Stomach (tissue), 9 donors: ENCODE results near the gene ZNF547. TPM values are rescaled to one million over a fixed set of nuclear protein-coding genes. Genes with fewer than 3 reads are reported as not detected.
"Not testable (repeated sequence)": the region's sequence is repeated elsewhere in the genome, so short reads cannot be mapped to it uniquely, and the experiment has no call there.

ENCODE experiments used
- DNase-seq, 2 donors: peaks; one replicate each; pipeline versions ENCODE4 v3.0.0 to v3.0.0-alpha.2; 2013 to 2019
- H3K27ac ChIP-seq, 5 donors: fragments of 200-600 bp in 4 of 5; sonication (generic) in 4 of 5; one replicate each; pipeline ENCODE4 v1.5.1; 2013 to 2019; ENCODE audit warnings: mild to moderate bottlenecking in 1 of 5, moderate library complexity in 1 of 5
- H3K27me3 ChIP-seq, 3 donors: fragments of 200-600 bp; sonication (generic); one replicate each; pipeline ENCODE4 v1.5.1; 2017 to 2019; ENCODE audit warnings: mixed run types in 1 of 3
- H3K36me3 ChIP-seq, 4 donors: fragments of 200-600 bp; sonication (generic); 1 replicate in 3 of 4; 2 replicates in 1 of 4; pipeline ENCODE4 v1.5.1; 2016 to 2019
- H3K4me1 ChIP-seq, 4 donors: fragments of 200-600 bp; sonication (generic); one replicate each; pipeline ENCODE4 v1.5.1; 2016 to 2019
- H3K4me3 ChIP-seq, 4 donors: fragments of 200-600 bp; sonication (generic) in 3 of 4; one replicate each; pipeline ENCODE4 v1.5.1; 2016 to 2019; ENCODE audit warnings: mild to moderate bottlenecking in 1 of 4
- H3K9me3 ChIP-seq, 4 donors: fragments of 200-600 bp; sonication (generic); one replicate each; pipeline ENCODE4 v1.5.1; 2016 to 2019
- EP300 ChIP-seq: sonication (generic); formaldehyde crosslinking; IDR thresholded peaks from one replicate; pipeline ENCODE4 v1.6.1; 2017; ENCODE audit warnings: antibody characterized with exemption
- POLR2A ChIP-seq, 4 donors: fragments of 450-650 bp; IDR thresholded peaks; one replicate each; pipeline ENCODE4 v1.6.1; 2016; ENCODE audit warnings: antibody characterized with exemption in 4 of 4, control low read depth in 2 of 4, mild to moderate bottlenecking in 1 of 4, moderate library complexity in 1 of 4
- POLR2AphosphoS5 ChIP-seq, 3 donors: sonication (generic); formaldehyde crosslinking; IDR thresholded peaks; one replicate each; pipeline ENCODE4 v1.6.1; 2016; ENCODE audit warnings: antibody characterized with exemption in 3 of 3
- WGBS, 5 donors: extraction: QIAGEN DNeasy Blood & Tissue Kit in 3 of 5; methylation state at CpG; one replicate each; pipeline versions ENCODE4 v1.1.5 to v1.1.7; 2013 to 2018; 5-methylcytosine and 5-hydroxymethylcytosine counted together
- intact Hi-C: fragments of 100-400 bp; cut with DNase I; formaldehyde crosslinking; loops from one replicate; pipeline ENCODE4 v1.15.1; 2023; ENCODE audit warnings: low total_unique reads
- polyA plus RNA-seq, 3 donors: library from polyadenylated mRNA; stranded (reverse); fragments of 200-250 nt; gene quantifications; one replicate each; pipeline ENCODE4 v1.2.3, GENCODE V29; 2013
- total RNA-seq, 5 donors: library from RNA; depleted of rRNA; stranded (reverse); fragments of >200 nt; gene quantifications; one replicate each; pipeline versions ENCODE4 v1.1.0 to v1.2.3, GENCODE V29; 2014 to 2016
- TF ChIP-seq, protein P1 (sequence below), 7 experiments: fragments of 450-650 bp in 4 of 7; fragments of 200-600 bp in 3 of 7; sonication (generic) in 3 of 7; IDR thresholded peaks; one replicate each; pipeline ENCODE4 v1.5.1; 2016 to 2019; ENCODE audit warnings: antibody characterized with exemption in 7 of 7, control low read depth in 2 of 7, mild to moderate bottlenecking in 1 of 7
- donor health status: healthy with polysubstance abuse.
- donor health status: Bipolar disorder and iron deficiency.
- donor health status: healthy.

The ZNF547 gene
- total and polyA plus RNA-seq, 8 donors = under 0.01 to 3.0 (median 1.7) TPM; not detected in 2

DNA sequence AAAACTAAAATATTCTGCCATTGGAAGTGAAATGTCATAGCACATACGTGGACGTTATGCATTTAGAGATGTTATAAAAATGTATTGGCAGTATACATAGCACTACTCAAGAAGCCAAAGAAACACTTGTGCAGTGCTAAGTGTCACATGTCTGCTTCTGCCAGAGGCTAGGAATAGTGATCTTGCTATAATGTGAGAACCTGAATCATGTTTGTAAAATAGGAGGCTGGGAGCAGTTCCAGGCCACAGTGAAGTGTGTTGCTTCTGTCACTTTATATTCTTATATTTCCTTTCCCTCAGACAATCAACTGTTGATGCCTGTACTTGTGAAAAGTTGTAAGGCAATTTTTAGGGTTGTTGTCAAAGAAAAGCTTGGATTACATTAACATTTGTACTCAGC lies 3.4 kb downstream of the ZNF547 start:
- TF ChIP-seq, protein P1, sequence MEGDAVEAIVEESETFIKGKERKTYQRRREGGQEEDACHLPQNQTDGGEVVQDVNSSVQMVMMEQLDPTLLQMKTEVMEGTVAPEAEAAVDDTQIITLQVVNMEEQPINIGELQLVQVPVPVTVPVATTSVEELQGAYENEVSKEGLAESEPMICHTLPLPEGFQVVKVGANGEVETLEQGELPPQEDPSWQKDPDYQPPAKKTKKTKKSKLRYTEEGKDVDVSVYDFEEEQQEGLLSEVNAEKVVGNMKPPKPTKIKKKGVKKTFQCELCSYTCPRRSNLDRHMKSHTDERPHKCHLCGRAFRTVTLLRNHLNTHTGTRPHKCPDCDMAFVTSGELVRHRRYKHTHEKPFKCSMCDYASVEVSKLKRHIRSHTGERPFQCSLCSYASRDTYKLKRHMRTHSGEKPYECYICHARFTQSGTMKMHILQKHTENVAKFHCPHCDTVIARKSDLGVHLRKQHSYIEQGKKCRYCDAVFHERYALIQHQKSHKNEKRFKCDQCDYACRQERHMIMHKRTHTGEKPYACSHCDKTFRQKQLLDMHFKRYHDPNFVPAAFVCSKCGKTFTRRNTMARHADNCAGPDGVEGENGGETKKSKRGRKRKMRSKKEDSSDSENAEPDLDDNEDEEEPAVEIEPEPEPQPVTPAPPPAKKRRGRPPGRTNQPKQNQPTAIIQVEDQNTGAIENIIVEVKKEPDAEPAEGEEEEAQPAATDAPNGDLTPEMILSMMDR (IDR thresholded peaks at IDR 0.05) = no peak
- TF ChIP-seq POLR2A (IDR thresholded peaks at IDR 0.05) = no peak
- no peak for TF ChIP-seq EP300
- no peak for TF ChIP-seq POLR2AphosphoS5 (IDR thresholded peaks at IDR 0.05)
- no peak overlapping the region for H3K4me3 ChIP-seq
- 90 to 98% (median 97%) methylated on average over 2 of the region's 2 CpGs for WGBS, 5 donors

DNA sequence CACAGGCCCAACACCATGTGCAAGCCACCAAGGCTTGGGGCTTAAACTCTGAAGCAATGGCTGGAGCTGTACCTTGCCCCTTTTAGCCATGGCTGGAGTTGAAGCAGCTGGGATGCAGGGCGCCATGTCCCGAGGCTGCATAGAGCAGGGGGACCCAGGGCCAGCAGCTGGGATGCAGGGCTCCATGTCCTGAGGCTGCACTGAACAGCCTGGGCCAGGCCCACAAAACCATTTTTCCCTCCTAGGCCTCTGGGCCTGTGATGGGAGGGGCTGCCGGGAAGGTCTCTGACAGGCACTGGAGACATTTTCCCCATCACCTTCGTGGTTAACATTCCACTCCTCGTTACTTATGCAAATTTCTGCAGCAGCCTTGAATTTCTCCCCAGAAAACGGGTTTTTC lies 10.8 kb downstream of the ZNF547 start:
- peaks cover 40 to 84% (median 75%) of the 10 kb centered on the region in 4 donors for H3K36me3 ChIP-seq
- no peaks in the 10 kb centered on the region for H3K27me3 ChIP-seq
- H3K4me3 ChIP-seq = no peak overlapping the region
- 94 to 98% (median 95%) methylated on average over 4 to 6 of the region's 6 CpGs for WGBS, 5 donors
- peaks cover 22 to 84% (median 62%) of the 10 kb centered on the region in 4 donors for H3K9me3 ChIP-seq
- H3K4me1 ChIP-seq = no peaks in the 10 kb centered on the region
- no peak overlapping the region for H3K27ac ChIP-seq
- intact Hi-C loops = no loop called here
- no peak for TF ChIP-seq POLR2A (IDR thresholded peaks at IDR 0.05)
- no peak for DNase-seq

More for the DNA sequence above, 3.4 kb downstream of the ZNF547 start:
- Histone ChIP-seq H3K27ac (no peak overlapping the region), H3K36me3 (peaks cover 4 to 27% (median 18%) of the 10 kb centered on the region in 4 donors), H3K9me3 (peaks cover 8 to 40% (median 25%) of the 10 kb centered on the region in 4 donors), H3K27me3 (no peaks in the 10 kb centered on the region), H3K4me1 (peaks cover 4 to 20% (median 14%) of the 10 kb centered on the region in 4 donors)
- no peak for DNase-seq
- intact Hi-C loops = no loop called here

DNA sequence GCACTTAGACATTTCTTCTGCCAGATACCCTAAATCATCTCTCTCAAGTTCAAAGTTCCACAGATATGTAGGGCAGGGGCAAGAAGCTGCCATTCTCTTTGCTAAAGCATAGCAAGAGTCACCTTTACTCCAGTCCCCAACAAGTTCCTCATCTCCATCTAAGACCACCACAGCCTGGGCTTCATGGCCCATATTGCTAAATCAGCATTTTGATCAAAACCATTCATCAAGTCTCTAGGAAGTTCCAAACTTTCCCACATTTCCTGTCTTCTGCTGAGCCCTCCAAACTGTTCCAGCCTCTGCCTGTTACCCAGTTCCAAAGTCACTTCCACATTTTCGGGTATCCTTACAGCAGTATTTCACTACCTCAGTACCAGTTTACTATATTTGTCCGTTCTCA lies 11.3 kb downstream of the ZNF547 start:
- H3K27me3 ChIP-seq, H3K4me1 ChIP-seq, H3K27ac ChIP-seq, intact Hi-C loops, DNase-seq, H3K4me3 ChIP-seq: not testable (repeated sequence)
- 94 to 97% (median 95%) methylated on average over 2 of the region's 2 CpGs for WGBS, 5 donors
- peaks cover 22 to 88% (median 66%) of the 10 kb centered on the region in 4 donors for H3K9me3 ChIP-seq
- peaks cover 40 to 84% (median 75%) of the 10 kb centered on the region in 4 donors for H3K36me3 ChIP-seq

GRCh38 chr19:57376151-57376550 lies 12.8 kb downstream of the ZNF547 start:
- Histone ChIP-seq H3K4me1 (no peaks in the 10 kb centered on the region), H3K27ac (no peak overlapping the region), H3K27me3 (no peaks in the 10 kb centered on the region), H3K4me3 (no peak overlapping the region), H3K36me3 (peaks cover 40 to 79% (median 71%) of the 10 kb centered on the region in 4 donors), H3K9me3 (peaks cover 22 to 100% (median 76%) of the 10 kb centered on the region in 4 donors)
- TF ChIP-seq POLR2A (IDR thresholded peaks at IDR 0.05) (no peak), EP300 (no peak), POLR2AphosphoS5 (IDR thresholded peaks at IDR 0.05) (no peak)
- TF ChIP-seq, protein P1 (IDR thresholded peaks at IDR 0.05) = no peak
- DNase-seq = no peak
- intact Hi-C loops = no loop called here
- 93 to 96% (median 94%) methylated on average over 6 of the region's 6 CpGs for WGBS, 5 donors

DNA sequence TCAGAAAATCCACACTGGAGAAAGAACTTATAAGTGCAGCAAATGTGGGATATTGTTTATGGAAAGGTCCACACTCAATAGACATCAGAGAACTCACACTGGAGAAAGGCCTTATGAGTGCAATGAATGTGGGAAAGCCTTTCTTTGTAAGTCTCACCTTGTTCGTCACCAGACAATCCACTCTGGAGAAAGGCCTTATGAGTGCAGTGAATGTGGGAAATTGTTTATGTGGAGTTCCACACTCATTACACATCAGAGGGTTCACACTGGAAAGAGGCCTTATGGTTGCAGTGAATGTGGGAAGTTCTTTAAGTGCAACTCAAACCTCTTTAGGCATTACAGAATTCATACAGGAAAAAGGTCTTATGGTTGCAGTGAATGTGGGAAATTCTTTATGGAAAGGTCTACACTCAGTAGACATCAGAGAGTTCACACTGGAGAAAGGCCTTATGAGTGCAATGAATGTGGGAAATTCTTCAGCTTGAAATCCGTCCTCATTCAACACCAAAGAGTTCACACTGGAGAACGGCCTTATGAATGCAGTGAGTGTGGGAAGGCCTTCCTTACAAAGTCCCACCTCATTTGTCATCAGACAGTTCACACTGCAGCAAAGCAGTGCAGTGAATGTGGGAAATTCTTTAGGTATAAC lies 14.3 kb downstream of the ZNF547 start:
- intact Hi-C loops = no loop called here
- H3K36me3 ChIP-seq = peaks cover 29 to 64% (median 57%) of the 10 kb centered on the region in 4 donors
- TF ChIP-seq POLR2A (IDR thresholded peaks at IDR 0.05) (no peak), POLR2AphosphoS5 (IDR thresholded peaks at IDR 0.05) (no peak), EP300 (no peak)
- TF ChIP-seq, protein P1 (IDR thresholded peaks at IDR 0.05) = no peak
- no peaks in the 10 kb centered on the region for H3K27me3 ChIP-seq
- H3K27ac ChIP-seq = no peak overlapping the region
- H3K4me3 ChIP-seq = no peak overlapping the region
- DNase-seq = no peak
- H3K4me1 ChIP-seq = no peaks in the 10 kb centered on the region
- WGBS, 5 donors = 87 to 98% (median 93%) methylated on average over 3 of the region's 3 CpGs
- peaks cover 22 to 95% (median 70%) of the 10 kb centered on the region in 4 donors for H3K9me3 ChIP-seq
